OCI-LY1 (cell line): ENCODE data around the gene CTNNA3.

Experiments
- H2AFZ ChIP-seq: fragments of 200-600 bp; sonication (generic), shearing (Covaris generic); 2 replicates; pipeline ENCODE4 v1.6.0; 2014; ENCODE audit warnings: antibody characterized with exemption, mild to moderate bottlenecking, low read length
- H3F3A ChIP-seq: fragments of 200-600 bp; sonication (generic), shearing (Covaris generic); 2 replicates; pipeline ENCODE4 v1.6.0; 2014; ENCODE audit warnings: mild to moderate bottlenecking, antibody characterized with exemption, low read length, moderate library complexity; ENCODE audit not compliant: insufficient read depth
- H3K27ac ChIP-seq: fragments of 200-600 bp; sonication (generic); 2 replicates; pipeline ENCODE4 v1.5.1; 2014; ENCODE audit warnings: low read length, mixed run types, mild to moderate bottlenecking, low read depth; ENCODE audit not compliant: poor library complexity, severe bottlenecking
- H3K27me3 ChIP-seq: fragments of 200-600 bp; sonication (generic); 2 replicates; pipeline ENCODE4 v1.6.0; 2014; ENCODE audit warnings: antibody characterized with exemption, mild to moderate bottlenecking, low read length, moderate library complexity; ENCODE audit not compliant: insufficient read depth
- H3K36me3 ChIP-seq: fragments of 200-600 bp; sonication (generic); 2 replicates; pipeline ENCODE4 v1.6.1; 2014; ENCODE audit warnings: mild to moderate bottlenecking, antibody characterized with exemption, low read length, moderate library complexity, mixed read lengths; ENCODE audit not compliant: insufficient read depth
- H3K4me1 ChIP-seq: fragments of 200-600 bp; sonication (generic); 2 replicates; pipeline ENCODE4 v1.5.1; 2014; ENCODE audit warnings: mild to moderate bottlenecking, low read length, moderate library complexity; ENCODE audit not compliant: insufficient read depth, severe bottlenecking
- H3K4me2 ChIP-seq: fragments of 200-600 bp; sonication (generic), shearing (Covaris generic); 2 replicates; pipeline ENCODE4 v1.6.1; 2014; ENCODE audit warnings: low read length
- H3K4me3 ChIP-seq: fragments of 200-600 bp; sonication (generic); 2 replicates; pipeline ENCODE4 v1.5.1; 2014; ENCODE audit warnings: low read length, low read depth, mild to moderate bottlenecking, mixed read lengths; ENCODE audit not compliant: poor library complexity, severe bottlenecking
- H3K79me2 ChIP-seq: fragments of 200-600 bp; shearing (Covaris generic); 2 replicates; pipeline ENCODE4 v1.6.1; 2016; ENCODE audit warnings: mixed run types, low read length, mixed read lengths; ENCODE audit not compliant: insufficient read depth
- H3K9ac ChIP-seq: fragments of 200-600 bp; sonication (generic), shearing (Covaris generic); 2 replicates; pipeline ENCODE4 v1.6.1; 2014; ENCODE audit warnings: mild to moderate bottlenecking, low read length, mixed read lengths
- H3K9me2 ChIP-seq: fragments of 200-600 bp; sonication (generic), shearing (Covaris generic); 2 replicates; pipeline ENCODE4 v1.6.1; 2014; ENCODE audit warnings: low read depth, mild to moderate bottlenecking, low read length, mixed read lengths
- H3K9me3 ChIP-seq: fragments of 200-600 bp; shearing (Covaris generic); 2 replicates; pipeline ENCODE4 v1.6.1; 2014; ENCODE audit warnings: low read length, mixed read lengths
- H4K20me1 ChIP-seq: fragments of 200-600 bp; sonication (generic), shearing (Covaris generic); 2 replicates; pipeline ENCODE4 v1.6.0; 2016; ENCODE audit warnings: mild to moderate bottlenecking, low read length; ENCODE audit not compliant: insufficient read depth
- CTCF ChIP-seq: fragments of 200-600 bp; sonication (generic), shearing (Covaris generic); IDR thresholded peaks from 2 replicates; pipeline ENCODE4 v1.5.1; 2017; ENCODE audit warnings: mild to moderate bottlenecking, antibody characterized with exemption, low read length, moderate library complexity, mixed read lengths
- EZH2 ChIP-seq: fragments of 200-600 bp; sonication (generic), shearing (Covaris generic); IDR thresholded peaks from 2 replicates; pipeline ENCODE4 v1.8.0; 2017; ENCODE audit warnings: borderline replicate concordance, mixed run types, mild to moderate bottlenecking, antibody characterized with exemption, low read length, moderate library complexity, mixed read lengths

The CTNNA3 gene

DNA sequence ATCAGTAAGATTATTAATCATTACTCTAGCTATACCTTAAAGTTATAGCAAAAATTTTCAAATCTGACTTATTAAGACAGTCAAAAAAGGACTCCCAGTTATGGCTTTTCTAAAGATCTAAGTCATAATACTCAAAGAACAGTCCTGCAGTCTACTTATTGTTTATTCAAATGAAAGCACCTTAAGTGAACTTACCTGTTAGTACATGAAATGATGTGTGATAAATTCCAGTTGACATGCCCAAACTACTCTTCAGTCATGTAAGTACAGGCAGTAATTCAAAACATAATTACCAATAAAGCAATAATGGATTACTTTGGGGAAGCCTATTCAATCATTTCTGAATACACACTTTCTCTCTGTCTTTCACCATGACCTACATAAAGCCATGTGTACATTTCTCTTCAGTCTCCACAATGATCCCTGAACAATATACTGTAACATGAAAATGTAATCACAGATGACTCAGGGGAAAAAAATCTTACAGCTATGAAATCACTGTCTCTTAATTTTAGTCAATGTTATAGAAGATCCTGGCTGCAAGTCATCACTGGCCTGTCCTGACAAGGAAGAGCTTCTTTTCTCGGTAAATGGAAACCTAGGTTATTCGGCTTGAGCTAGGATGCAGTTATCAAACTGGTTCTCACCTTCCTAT is 1190.9 kb downstream of the CTNNA3 start:
- Histone ChIP-seq H4K20me1 (no peaks in the 10 kb centered on the region), H3K9me2 (no peaks in the 10 kb centered on the region), H3K27ac (no peak overlapping the region), H3K4me3 (no peak overlapping the region), H3K9ac (no peak overlapping the region), H3K9me3 (no peaks in the 10 kb centered on the region), H3K4me2 (no peak overlapping the region), H3K79me2 (no peaks in the 10 kb centered on the region), H3K27me3 (no peaks in the 10 kb centered on the region), H3K36me3 (no peaks in the 10 kb centered on the region), H3F3A (no peaks in the 10 kb centered on the region), H2AFZ (no peak overlapping the region), H3K4me1 (no peaks in the 10 kb centered on the region)
- TF ChIP-seq CTCF (no peak), EZH2 (no peak)

GRCh38 chr10:66501356-66501755 is 1194.6 kb downstream of the CTNNA3 start:
- H3K9ac ChIP-seq = no peak overlapping the region
- no peaks in the 10 kb centered on the region for H3F3A ChIP-seq
- no peaks in the 10 kb centered on the region for H4K20me1 ChIP-seq
- no peaks in the 10 kb centered on the region for H3K79me2 ChIP-seq
- TF ChIP-seq EZH2 (no peak), CTCF (no peak)
- no peaks in the 10 kb centered on the region for H3K4me1 ChIP-seq
- H2AFZ ChIP-seq = no peak overlapping the region
- no peak overlapping the region for H3K4me2 ChIP-seq
- H3K9me3 ChIP-seq = no peaks in the 10 kb centered on the region
- H3K27me3 ChIP-seq = no peaks in the 10 kb centered on the region
- H3K36me3 ChIP-seq = no peaks in the 10 kb centered on the region
- H3K4me3 ChIP-seq = no peak overlapping the region
- H3K27ac ChIP-seq = no peak overlapping the region
- no peaks in the 10 kb centered on the region for H3K9me2 ChIP-seq

- H3K9me3 ChIP-seq = no peaks in the 10 kb centered on the region
- no peak overlapping the region for H3K27ac ChIP-seq
- no peak overlapping the region for H3K4me2 ChIP-seq
- no peak overlapping the region for H3K9ac ChIP-seq
- H3K9me2 ChIP-seq = no peaks in the 10 kb centered on the region
- no peaks in the 10 kb centered on the region for H3K36me3 ChIP-seq
- no peaks in the 10 kb centered on the region for H3K4me1 ChIP-seq
- no peaks in the 10 kb centered on the region for H4K20me1 ChIP-seq
- TF ChIP-seq EZH2 = no peak
- TF ChIP-seq CTCF = no peak
- H3K27me3 ChIP-seq = no peaks in the 10 kb centered on the region
- no peak overlapping the region for H2AFZ ChIP-seq
- no peaks in the 10 kb centered on the region for H3K79me2 ChIP-seq
- no peaks in the 10 kb centered on the region for H3F3A ChIP-seq
- no peak overlapping the region for H3K4me3 ChIP-seq
Measured at GRCh38 chr10:66483966-66484365, 1212.0 kb downstream of the CTNNA3 start.
